ENCODE data around the gene NOSTRIN.

DNA sequence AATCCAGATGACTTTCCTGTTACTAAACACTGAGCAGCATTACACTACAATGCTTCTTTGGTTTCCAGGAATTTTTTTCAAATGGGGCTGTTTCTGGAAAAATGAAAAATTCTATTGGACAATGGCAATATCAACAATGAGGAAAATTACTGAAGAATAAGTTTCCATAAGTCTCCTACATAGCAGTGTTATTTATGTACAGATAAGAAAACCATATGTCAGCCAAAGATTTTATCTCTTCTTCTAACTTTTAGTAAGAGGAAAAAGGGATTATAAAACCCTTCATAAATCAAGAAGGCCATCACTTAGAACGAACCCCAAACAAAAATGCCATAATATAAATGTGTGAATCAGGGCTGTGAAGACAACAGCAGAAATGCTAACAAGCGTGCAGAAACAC is 31.6 kb upstream of the NOSTRIN start:
- TF ChIP-seq CTCF (IDR thresholded peaks at IDR 0.05) (no peak), POLR2A (IDR thresholded peaks at IDR 0.05) (no peak)
